ENCODE data around the gene PTPRM. TPM values are rescaled to one million over a fixed set of nuclear protein-coding genes. Genes with fewer than 3 reads are reported as not detected.

Gene PTPRM
- total RNA-seq, 1 donor = 84.7 TPM

DNA sequence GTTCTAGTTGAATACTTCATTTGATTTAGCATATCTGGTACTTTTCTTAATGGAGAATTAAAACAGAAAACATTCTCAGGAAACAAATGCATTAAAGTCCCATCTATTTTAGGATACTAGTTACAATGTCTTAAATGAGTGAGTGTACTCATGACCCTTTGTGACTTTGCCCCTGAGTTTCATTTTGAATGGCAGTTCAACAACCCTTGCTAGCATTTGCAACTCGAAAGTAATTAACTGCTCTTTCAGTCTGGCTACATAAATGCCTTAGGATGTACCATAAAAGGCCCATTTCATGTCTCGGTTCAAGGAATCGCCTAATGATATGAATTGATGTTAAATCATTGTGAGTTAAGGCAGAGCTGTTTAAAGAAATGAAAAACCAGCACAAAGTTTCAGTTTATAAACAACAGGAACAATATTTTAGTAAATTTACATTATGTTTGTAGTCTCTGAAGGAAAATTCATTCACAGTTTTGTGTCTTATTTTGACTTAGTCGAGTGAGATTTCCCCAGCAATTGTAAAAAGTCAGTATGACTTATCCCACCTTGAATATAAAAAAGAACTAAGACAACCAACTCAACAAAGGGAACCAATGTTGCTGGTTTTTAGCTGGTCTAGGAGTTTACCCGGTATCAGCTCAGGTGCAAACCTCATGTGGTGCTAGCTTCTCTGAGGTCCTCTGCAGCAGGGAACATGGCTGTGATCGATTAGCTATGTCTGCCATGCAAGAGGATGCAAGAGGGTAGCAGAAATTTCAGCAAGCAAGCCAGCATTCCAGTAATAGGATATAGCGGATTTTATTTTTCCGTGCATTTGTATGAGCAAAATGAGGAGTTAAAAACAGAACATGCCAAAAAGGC is 386.2 kb downstream of the PTPRM start:
- Histone ChIP-seq H3K9me3 (ENCODE audit: low read depth, low read length) (no peaks in the 10 kb centered on the region), H3K36me3 (ENCODE audit: insufficient read depth, low read length) (no peaks in the 10 kb centered on the region), H3K4me3 (ENCODE audit: insufficient read depth, low read length) (no peak overlapping the region), H3K27me3 (ENCODE audit: insufficient read depth, low read length) (no peaks in the 10 kb centered on the region), H3K27ac (ENCODE audit: low read depth, low read length) (no peak overlapping the region), H2AFZ (ENCODE audit: low read length) (no peak overlapping the region), H4K20me1 (ENCODE audit: insufficient read depth, low read length) (no peaks in the 10 kb centered on the region), H3K79me2 (ENCODE audit: insufficient read depth, low read length) (no peaks in the 10 kb centered on the region), H3K4me1 (ENCODE audit: insufficient read depth, low read length) (peaks cover 14% of the 10 kb centered on the region), H3K4me2 (ENCODE audit: insufficient read depth, low read length) (no peak overlapping the region)
- no peak for TF ChIP-seq CTCF (IDR thresholded peaks at IDR 0.05; ENCODE audit: extremely low read depth, low read depth, low read length)
- no peak for DNase-seq (ENCODE audit: insufficient read length, low spot score, missing footprints)

DNA sequence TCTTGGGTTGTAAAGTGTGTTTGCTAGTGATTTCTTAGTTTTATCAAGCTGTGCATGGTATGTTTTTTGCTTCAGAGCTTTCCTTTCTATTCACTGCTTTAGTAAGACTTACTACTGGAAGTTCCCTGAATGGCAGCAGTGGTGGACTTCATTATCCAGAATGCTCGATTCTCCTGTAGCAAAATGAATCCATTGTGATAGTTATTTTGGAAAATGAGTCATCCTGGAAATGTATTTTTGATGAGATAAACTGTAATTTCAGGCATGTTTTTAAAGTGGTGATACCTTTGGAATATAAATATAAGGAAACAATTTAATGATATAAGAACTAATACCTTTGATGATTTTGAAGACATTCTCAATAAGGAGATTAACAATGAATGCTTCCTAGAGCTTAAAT is 387.1 kb downstream of the PTPRM start:
- no peak overlapping the region for H2AFZ ChIP-seq (ENCODE audit: low read length)

GRCh38 chr18:7955175-7955574 is 388.1 kb downstream of the PTPRM start:
- Histone ChIP-seq H3K9me3 (ENCODE audit: low read depth, low read length) (no peaks in the 10 kb centered on the region), H4K20me1 (ENCODE audit: insufficient read depth, low read length) (no peaks in the 10 kb centered on the region), H3K4me1 (ENCODE audit: insufficient read depth, low read length) (peaks cover 20% of the 10 kb centered on the region), H3K36me3 (ENCODE audit: insufficient read depth, low read length) (no peaks in the 10 kb centered on the region), H3K4me3 (ENCODE audit: insufficient read depth, low read length) (no peak overlapping the region), H3K27me3 (ENCODE audit: insufficient read depth, low read length) (no peaks in the 10 kb centered on the region), H3K79me2 (ENCODE audit: insufficient read depth, low read length) (no peaks in the 10 kb centered on the region), H3K4me2 (ENCODE audit: insufficient read depth, low read length) (no peak overlapping the region), H3K27ac (ENCODE audit: low read depth, low read length) (no peak overlapping the region), H2AFZ (ENCODE audit: low read length) (no peak overlapping the region)
- no peak for DNase-seq (ENCODE audit: insufficient read length, low spot score, missing footprints)
- no peak for TF ChIP-seq CTCF (IDR thresholded peaks at IDR 0.05; ENCODE audit: extremely low read depth, low read depth, low read length)

More for the DNA sequence above, 387.1 kb downstream of the PTPRM start:
- TF ChIP-seq CTCF (IDR thresholded peaks at IDR 0.05; ENCODE audit: extremely low read depth, low read depth, low read length) = no peak
- H3K4me1 ChIP-seq (ENCODE audit: insufficient read depth, low read length) = peaks cover 20% of the 10 kb centered on the region
- H3K4me3 ChIP-seq (ENCODE audit: insufficient read depth, low read length) = no peak overlapping the region
- H3K36me3 ChIP-seq (ENCODE audit: insufficient read depth, low read length) = no peaks in the 10 kb centered on the region
- H3K4me2 ChIP-seq (ENCODE audit: insufficient read depth, low read length) = no peak overlapping the region
- DNase-seq (ENCODE audit: insufficient read length, low spot score, missing footprints) = no peak
- H3K27me3 ChIP-seq (ENCODE audit: insufficient read depth, low read length) = no peaks in the 10 kb centered on the region
- no peaks in the 10 kb centered on the region for H3K9me3 ChIP-seq (ENCODE audit: low read depth, low read length)
- no peak overlapping the region for H3K27ac ChIP-seq (ENCODE audit: low read depth, low read length)
- H3K79me2 ChIP-seq (ENCODE audit: insufficient read depth, low read length) = no peaks in the 10 kb centered on the region
- no peaks in the 10 kb centered on the region for H4K20me1 ChIP-seq (ENCODE audit: insufficient read depth, low read length)

DNA sequence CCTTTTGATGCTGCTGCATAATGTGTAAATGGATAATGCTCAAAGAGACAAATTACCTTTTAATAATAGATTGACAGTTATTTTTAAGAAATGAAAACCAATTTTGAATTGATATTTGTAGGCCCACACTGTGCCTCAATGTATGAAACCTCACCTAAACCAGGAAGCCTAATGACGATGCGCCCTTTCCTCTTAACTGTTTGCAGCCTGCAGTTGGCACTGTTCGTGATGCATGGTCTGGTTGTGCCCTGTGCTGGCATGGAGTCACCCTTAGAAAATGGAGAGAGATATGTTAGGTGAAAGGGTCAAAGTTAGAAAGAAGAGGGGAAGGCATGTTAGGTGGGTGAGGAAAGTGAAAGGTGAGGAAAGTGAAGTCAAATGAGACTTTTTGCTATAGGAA is 390.2 kb downstream of the PTPRM start:
- Histone ChIP-seq H2AFZ (ENCODE audit: low read length) (no peak overlapping the region), H3K27me3 (ENCODE audit: insufficient read depth, low read length) (no peaks in the 10 kb centered on the region), H3K27ac (ENCODE audit: low read depth, low read length) (no peak overlapping the region), H3K4me1 (ENCODE audit: insufficient read depth, low read length) (peaks cover 12% of the 10 kb centered on the region), H3K4me3 (ENCODE audit: insufficient read depth, low read length) (no peak overlapping the region), H4K20me1 (ENCODE audit: insufficient read depth, low read length) (no peaks in the 10 kb centered on the region), H3K36me3 (ENCODE audit: insufficient read depth, low read length) (no peaks in the 10 kb centered on the region), H3K9me3 (ENCODE audit: low read depth, low read length) (no peaks in the 10 kb centered on the region), H3K4me2 (ENCODE audit: insufficient read depth, low read length) (no peak overlapping the region), H3K79me2 (ENCODE audit: insufficient read depth, low read length) (peaks cover 2% of the 10 kb centered on the region)
- DNase-seq (ENCODE audit: insufficient read length, low spot score, missing footprints) = no peak
- no peak for TF ChIP-seq CTCF (IDR thresholded peaks at IDR 0.05; ENCODE audit: extremely low read depth, low read depth, low read length)

Data from osteoblast (primary cell).